WERI-Rb-1 (cell line): ENCODE data around the gene RASEF.

Experiments used
- DNase-seq: peaks from one replicate; pipeline ENCODE4 v3.0.0-alpha.2; 2020
- H3K27ac ChIP-seq: fragments of 250-450 bp; sonication (Bioruptor Pico); 2 replicates; pipeline ENCODE4 v1.5.1; 2020; ENCODE audit warnings: mild to moderate bottlenecking, moderate library complexity
- H3K27me3 ChIP-seq: fragments of 250-450 bp; sonication (Bioruptor Pico); 2 replicates; pipeline ENCODE4 v1.5.1; 2021; ENCODE audit warnings: mild to moderate bottlenecking, low read depth, moderate library complexity; ENCODE audit not compliant: insufficient read depth, severe bottlenecking
- H3K36me3 ChIP-seq: fragments of 250-450 bp; sonication (Bioruptor Pico); 2 replicates; pipeline ENCODE4 v1.5.1; 2020; ENCODE audit warnings: mild to moderate bottlenecking, moderate library complexity
- H3K4me3 ChIP-seq: 2 replicates; pipeline ENCODE4 v1.5.1; 2011; ENCODE audit warnings: low read depth, mild to moderate bottlenecking, control low read depth, low read length
- H3K9me3 ChIP-seq: fragments of 250-450 bp; sonication (Bioruptor Pico); 2 replicates; pipeline ENCODE4 v1.5.1; 2021; ENCODE audit warnings: mild to moderate bottlenecking, moderate library complexity; ENCODE audit not compliant: severe bottlenecking
- TF ChIP-seq, protein P1 (sequence below): IDR thresholded peaks from 2 replicates; pipeline ENCODE4 v1.5.1; 2011; ENCODE audit warnings: low read depth, mild to moderate bottlenecking, control low read depth, inconsistent platforms, low read length

The RASEF gene

DNA sequence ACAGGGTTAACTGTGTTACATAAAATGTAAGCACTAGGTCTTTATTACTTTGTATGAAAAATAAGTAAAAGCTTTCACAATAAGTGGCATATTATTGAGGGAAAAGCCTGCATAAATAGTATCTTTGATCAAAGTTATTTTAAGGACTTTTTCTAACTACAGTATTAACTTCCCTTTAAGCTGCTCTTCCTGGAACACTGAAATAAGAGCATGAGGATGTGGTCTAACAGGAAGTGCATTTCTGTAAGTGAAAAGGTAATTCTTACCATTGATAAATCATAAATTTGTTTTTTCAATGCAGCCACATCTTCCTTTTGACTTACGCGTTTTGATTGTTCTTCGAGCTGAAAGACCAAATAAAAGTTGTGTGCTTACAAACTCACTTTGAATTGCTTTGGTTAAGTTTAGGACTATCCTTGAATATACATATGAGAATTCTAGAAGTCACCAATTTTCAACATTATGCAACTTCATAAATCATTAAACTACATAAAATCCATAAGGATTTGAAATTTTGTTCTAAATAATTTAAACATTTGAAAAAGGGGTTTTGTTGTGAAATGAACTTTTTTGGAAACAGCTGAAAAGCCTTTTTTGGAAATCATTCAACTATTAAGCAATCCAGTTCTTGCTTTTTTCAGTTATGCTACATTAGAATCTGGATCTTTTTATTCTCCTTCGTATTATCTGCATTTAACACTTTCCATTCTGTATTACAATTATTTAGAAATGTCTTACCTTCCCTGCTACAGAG is 50.6 kb downstream of the RASEF start:
- Histone ChIP-seq H3K27ac (no peak overlapping the region), H3K9me3 (no peaks in the 10 kb centered on the region), H3K36me3 (no peaks in the 10 kb centered on the region), H3K27me3 (no peaks in the 10 kb centered on the region), H3K4me3 (no peak overlapping the region)
- TF ChIP-seq, protein P1, sequence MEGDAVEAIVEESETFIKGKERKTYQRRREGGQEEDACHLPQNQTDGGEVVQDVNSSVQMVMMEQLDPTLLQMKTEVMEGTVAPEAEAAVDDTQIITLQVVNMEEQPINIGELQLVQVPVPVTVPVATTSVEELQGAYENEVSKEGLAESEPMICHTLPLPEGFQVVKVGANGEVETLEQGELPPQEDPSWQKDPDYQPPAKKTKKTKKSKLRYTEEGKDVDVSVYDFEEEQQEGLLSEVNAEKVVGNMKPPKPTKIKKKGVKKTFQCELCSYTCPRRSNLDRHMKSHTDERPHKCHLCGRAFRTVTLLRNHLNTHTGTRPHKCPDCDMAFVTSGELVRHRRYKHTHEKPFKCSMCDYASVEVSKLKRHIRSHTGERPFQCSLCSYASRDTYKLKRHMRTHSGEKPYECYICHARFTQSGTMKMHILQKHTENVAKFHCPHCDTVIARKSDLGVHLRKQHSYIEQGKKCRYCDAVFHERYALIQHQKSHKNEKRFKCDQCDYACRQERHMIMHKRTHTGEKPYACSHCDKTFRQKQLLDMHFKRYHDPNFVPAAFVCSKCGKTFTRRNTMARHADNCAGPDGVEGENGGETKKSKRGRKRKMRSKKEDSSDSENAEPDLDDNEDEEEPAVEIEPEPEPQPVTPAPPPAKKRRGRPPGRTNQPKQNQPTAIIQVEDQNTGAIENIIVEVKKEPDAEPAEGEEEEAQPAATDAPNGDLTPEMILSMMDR: no peak
- no peak for DNase-seq

DNA sequence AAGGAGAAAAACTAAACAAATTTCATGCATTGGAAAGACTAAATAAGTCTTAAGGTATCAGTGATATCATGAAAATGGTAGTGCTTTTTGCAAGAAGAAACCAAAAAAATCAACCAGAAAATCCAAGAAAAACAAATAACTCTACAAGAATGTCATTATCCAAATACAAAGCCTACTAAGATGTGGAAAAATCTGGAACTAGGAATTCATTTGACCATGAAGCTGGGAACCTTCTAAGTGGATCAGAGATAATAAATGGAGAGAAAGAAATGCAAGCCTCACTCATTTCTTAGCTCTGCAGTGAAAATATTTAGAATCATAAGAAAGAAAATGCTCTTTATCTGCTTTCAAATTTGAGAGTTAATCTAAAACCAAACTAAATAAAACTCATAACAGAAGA is 51.3 kb downstream of the RASEF start:
- TF ChIP-seq, protein P1: no peak
- H3K9me3 ChIP-seq: no peaks in the 10 kb centered on the region
- H3K4me3 ChIP-seq: no peak overlapping the region
- H3K36me3 ChIP-seq: no peaks in the 10 kb centered on the region
- no peak for DNase-seq
- no peak overlapping the region for H3K27ac ChIP-seq
- no peaks in the 10 kb centered on the region for H3K27me3 ChIP-seq

DNA sequence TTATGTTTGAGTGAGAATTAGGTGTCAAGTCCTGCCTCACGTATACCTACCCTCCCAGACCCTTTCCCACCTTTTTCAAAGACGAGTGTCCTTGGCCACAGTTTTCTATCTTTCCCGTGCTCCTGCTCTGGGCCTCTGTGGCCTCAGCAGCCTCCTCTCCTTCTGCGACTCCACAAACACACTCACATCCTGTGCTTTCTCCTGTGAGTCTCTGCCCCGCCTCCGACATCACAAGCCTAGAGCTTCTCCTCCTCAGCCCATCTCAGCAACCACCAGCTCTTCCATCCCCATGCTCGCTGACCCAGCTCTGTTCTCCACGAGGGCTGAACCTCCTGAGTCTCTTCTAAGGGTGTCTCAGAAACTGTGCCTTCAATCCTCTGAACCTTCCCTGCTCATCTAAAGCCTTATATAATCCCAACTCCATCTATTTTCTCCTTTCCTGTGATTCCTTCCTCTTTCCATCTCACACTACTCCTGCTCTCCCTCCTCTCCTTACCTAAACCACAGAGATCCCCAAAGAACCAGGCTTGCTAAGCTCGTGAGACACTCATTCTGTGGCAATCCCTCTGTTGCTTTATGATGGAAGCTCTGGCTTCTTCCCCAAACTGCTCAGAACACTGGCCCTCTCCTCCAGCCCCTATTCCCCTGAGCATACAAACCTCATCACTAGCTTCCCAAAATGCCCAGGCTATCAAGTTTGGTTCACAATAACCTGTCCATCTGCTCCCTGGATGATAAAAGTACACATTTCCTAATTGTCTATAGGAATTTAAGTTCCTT is 55.2 kb downstream of the RASEF start:
- no peak overlapping the region for H3K27ac ChIP-seq
- H3K36me3 ChIP-seq: no peaks in the 10 kb centered on the region
- H3K9me3 ChIP-seq: no peaks in the 10 kb centered on the region
- DNase-seq: no peak
- TF ChIP-seq, protein P1: no peak
- H3K4me3 ChIP-seq: no peak overlapping the region
- no peaks in the 10 kb centered on the region for H3K27me3 ChIP-seq

DNA sequence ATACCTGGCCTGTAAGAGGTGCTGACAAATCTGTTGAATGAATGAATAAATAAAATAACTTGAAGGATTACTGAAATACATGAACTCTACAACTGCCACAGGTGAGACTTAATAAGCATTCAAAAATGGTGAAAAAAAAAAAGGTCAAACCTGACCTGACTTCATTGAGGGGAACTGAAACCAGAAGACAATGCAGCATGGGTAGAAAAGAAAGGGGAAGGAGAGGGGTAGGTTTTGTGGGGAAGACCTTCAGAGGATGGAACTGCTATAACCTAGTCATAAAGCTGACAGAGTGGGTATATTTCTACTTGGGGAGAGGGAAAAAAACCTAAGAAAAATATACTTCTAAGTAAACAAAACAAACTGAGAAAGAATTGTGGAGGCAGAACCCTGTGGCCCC is 56.6 kb downstream of the RASEF start:
- H3K4me3 ChIP-seq: no peak overlapping the region
- no peak for DNase-seq
- TF ChIP-seq, protein P1: no peak
- H3K36me3 ChIP-seq: no peaks in the 10 kb centered on the region
- no peak overlapping the region for H3K27ac ChIP-seq
- no peaks in the 10 kb centered on the region for H3K9me3 ChIP-seq
- no peaks in the 10 kb centered on the region for H3K27me3 ChIP-seq

DNA sequence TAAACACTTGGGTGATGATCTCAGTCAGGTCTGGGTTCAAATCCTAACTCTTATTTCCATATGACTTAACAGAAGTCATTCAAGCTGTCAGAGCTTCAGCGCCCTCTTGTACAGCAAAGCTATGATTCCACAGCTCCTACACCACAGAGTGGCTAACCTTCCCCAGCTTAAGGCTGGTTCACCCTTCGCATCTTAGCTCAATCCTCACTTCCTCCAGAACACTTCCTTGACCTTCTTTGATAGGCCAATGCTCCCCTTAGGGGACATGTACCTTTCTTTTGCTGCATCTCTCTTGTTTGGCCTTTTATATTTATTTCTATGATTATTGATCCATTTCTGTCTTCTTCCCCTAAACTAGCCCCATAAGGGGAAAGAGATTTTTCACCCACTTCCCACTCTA is 57.0 kb downstream of the RASEF start:
- no peak overlapping the region for H3K4me3 ChIP-seq
- H3K9me3 ChIP-seq: no peaks in the 10 kb centered on the region
- TF ChIP-seq, protein P1: no peak
- no peak overlapping the region for H3K27ac ChIP-seq
- H3K27me3 ChIP-seq: no peaks in the 10 kb centered on the region
- DNase-seq: no peak
- no peaks in the 10 kb centered on the region for H3K36me3 ChIP-seq
